Measurements from ENCODE around the gene RAB3GAP1.

RAB3GAP1 gene

GRCh38 chr2:135189148-135189547 lies 137.1 kb downstream of the RAB3GAP1 start:
- TF ChIP-seq EZH2phosphoT487 (IDR thresholded peaks at IDR 0.05; ENCODE audit: low read length) (no peak), CTCF (IDR thresholded peaks at IDR 0.05; ENCODE audit: low read length) (no peak), EZH2 (optimal IDR thresholded peaks at IDR 0.05; ENCODE audit: low read depth, low read length) (no peak)
- H3K9me2 ChIP-seq (replicated peaks; ENCODE audit: insufficient read depth, low read length): no peaks in the 10 kb centered on the region
- no peak for DNase-seq

GRCh38 chr2:135190799-135191198 lies 138.7 kb downstream of the RAB3GAP1 start:
- TF ChIP-seq EZH2 (optimal IDR thresholded peaks at IDR 0.05; ENCODE audit: low read depth, low read length) (no peak), CTCF (IDR thresholded peaks at IDR 0.05; ENCODE audit: low read length) (no peak), EZH2phosphoT487 (IDR thresholded peaks at IDR 0.05; ENCODE audit: low read length) (no peak)
- H3K9ac ChIP-seq (ENCODE audit: low read length): no peak overlapping the region
- H3K4me1 ChIP-seq (ENCODE audit: low read length): no peaks in the 10 kb centered on the region
- H4K20me1 ChIP-seq (ENCODE audit: insufficient read depth, low read length): no peaks in the 10 kb centered on the region
- H3K27ac ChIP-seq (ENCODE audit: low read length): no peak overlapping the region
- no peak overlapping the region for H3K4me2 ChIP-seq (ENCODE audit: low read depth, low read length)
- no peaks in the 10 kb centered on the region for H3K27me3 ChIP-seq (replicated peaks; ENCODE audit: insufficient read depth, low read length)
- H3K79me2 ChIP-seq (ENCODE audit: low read length): no peaks in the 10 kb centered on the region
- no peaks in the 10 kb centered on the region for H3K9me3 ChIP-seq (replicated peaks; ENCODE audit: insufficient read depth, low read length)
- no peaks in the 10 kb centered on the region for H3K36me3 ChIP-seq (replicated peaks; ENCODE audit: insufficient read depth, low read length)
- no peaks in the 10 kb centered on the region for H3F3A ChIP-seq (ENCODE audit: insufficient read depth, low read length)
- DNase-seq: no peak
- no peak overlapping the region for H3K4me3 ChIP-seq (ENCODE audit: low read length)
- H3K9me2 ChIP-seq (replicated peaks; ENCODE audit: insufficient read depth, low read length): no peaks in the 10 kb centered on the region
- no peak overlapping the region for H2AFZ ChIP-seq (ENCODE audit: low read length)

More at GRCh38 chr2:135189148-135189547, 137.1 kb downstream of the RAB3GAP1 start:
- H3K27ac ChIP-seq (ENCODE audit: low read length): no peak overlapping the region
- H2AFZ ChIP-seq (ENCODE audit: low read length): no peak overlapping the region
- H3K36me3 ChIP-seq (replicated peaks; ENCODE audit: insufficient read depth, low read length): no peaks in the 10 kb centered on the region
- no peaks in the 10 kb centered on the region for H4K20me1 ChIP-seq (ENCODE audit: insufficient read depth, low read length)
- H3F3A ChIP-seq (ENCODE audit: insufficient read depth, low read length): no peaks in the 10 kb centered on the region
- H3K79me2 ChIP-seq (ENCODE audit: low read length): no peaks in the 10 kb centered on the region
- no peaks in the 10 kb centered on the region for H3K9me3 ChIP-seq (replicated peaks; ENCODE audit: insufficient read depth, low read length)
- H3K4me1 ChIP-seq (ENCODE audit: low read length): no peaks in the 10 kb centered on the region
- H3K4me3 ChIP-seq (ENCODE audit: low read length): no peak overlapping the region
- no peaks in the 10 kb centered on the region for H3K27me3 ChIP-seq (replicated peaks; ENCODE audit: insufficient read depth, low read length)
- H3K4me2 ChIP-seq (ENCODE audit: low read depth, low read length): no peak overlapping the region
- H3K9ac ChIP-seq (ENCODE audit: low read length): no peak overlapping the region

- Histone ChIP-seq H3K9me3 (replicated peaks; ENCODE audit: insufficient read depth, low read length) (no peaks in the 10 kb centered on the region), H3K79me2 (ENCODE audit: low read length) (no peaks in the 10 kb centered on the region), H3K27me3 (replicated peaks; ENCODE audit: insufficient read depth, low read length) (no peaks in the 10 kb centered on the region), H3K9me2 (replicated peaks; ENCODE audit: insufficient read depth, low read length) (no peaks in the 10 kb centered on the region), H3K4me2 (ENCODE audit: low read depth, low read length) (no peak overlapping the region), H3K36me3 (replicated peaks; ENCODE audit: insufficient read depth, low read length) (no peaks in the 10 kb centered on the region), H4K20me1 (ENCODE audit: insufficient read depth, low read length) (no peaks in the 10 kb centered on the region), H3K9ac (ENCODE audit: low read length) (no peak overlapping the region), H2AFZ (ENCODE audit: low read length) (no peak overlapping the region), H3K27ac (ENCODE audit: low read length) (no peak overlapping the region), H3K4me3 (ENCODE audit: low read length) (no peak overlapping the region), H3F3A (ENCODE audit: insufficient read depth, low read length) (no peaks in the 10 kb centered on the region), H3K4me1 (ENCODE audit: low read length) (no peaks in the 10 kb centered on the region)
- TF ChIP-seq EZH2phosphoT487 (IDR thresholded peaks at IDR 0.05; ENCODE audit: low read length) (no peak), EZH2 (optimal IDR thresholded peaks at IDR 0.05; ENCODE audit: low read depth, low read length) (no peak), CTCF (IDR thresholded peaks at IDR 0.05; ENCODE audit: low read length) (no peak)
- DNase-seq: no peak
These were observed 146.4 kb downstream of the RAB3GAP1 start for GRCh38 chr2:135198481-135198880.
